ENCODE data around the gene DHRS9.
"Not testable (repeated sequence)": the region's sequence is repeated elsewhere in the genome, so short reads cannot be mapped to it uniquely, and the experiment has no call there.

The DHRS9 gene

GRCh38 chr2:169049142-169049541 lies 20.2 kb upstream of the DHRS9 start:
- no peak overlapping the region for H3K27ac ChIP-seq
- no peaks in the 10 kb centered on the region for H3K27me3 ChIP-seq
- no peaks in the 10 kb centered on the region for H3K9me3 ChIP-seq
- H3K36me3 ChIP-seq: no peaks in the 10 kb centered on the region
- no peak for TF ChIP-seq CTCF (IDR thresholded peaks at IDR 0.05)
- H3K4me1 ChIP-seq (ENCODE audit: control insufficient read depth in 1 of 2, insufficient read depth in 1 of 2, low read depth in 1 of 2, low read length in 1 of 2): peaks cover 6 to 7% of the 10 kb centered on the region in 2 experiments
- H3K4me3 ChIP-seq (ENCODE audit: low read depth in 1 of 2, low read length in 1 of 2): no peak overlapping the region

- peaks cover 6 to 7% of the 10 kb centered on the region in 2 experiments for H3K4me1 ChIP-seq (ENCODE audit: control insufficient read depth in 1 of 2, insufficient read depth in 1 of 2, low read depth in 1 of 2, low read length in 1 of 2)
- no peaks in the 10 kb centered on the region for H3K27me3 ChIP-seq
- no peak for TF ChIP-seq CTCF (IDR thresholded peaks at IDR 0.05)
- H3K27ac ChIP-seq: no peak overlapping the region
- H3K9me3 ChIP-seq: peaks cover 8% of the 10 kb centered on the region
- no peak overlapping the region for H3K4me3 ChIP-seq (ENCODE audit: low read depth in 1 of 2, low read length in 1 of 2)
- no peaks in the 10 kb centered on the region for H3K36me3 ChIP-seq
These were observed 18.7 kb upstream of the DHRS9 start for GRCh38 chr2:169050476-169051240.

- not testable (repeated sequence) for H3K36me3 ChIP-seq; H3K4me3 ChIP-seq (ENCODE audit: low read depth in 1 of 2, low read length in 1 of 2); H3K4me1 ChIP-seq (ENCODE audit: control insufficient read depth in 1 of 2, insufficient read depth in 1 of 2, low read depth in 1 of 2, low read length in 1 of 2); H3K27ac ChIP-seq; H3K27me3 ChIP-seq; H3K9me3 ChIP-seq
These were observed 14.8 kb upstream of the DHRS9 start for GRCh38 chr2:169054575-169054974.

GRCh38 chr2:169064199-169064598 lies 5.2 kb upstream of the DHRS9 start:
- H3K4me3 ChIP-seq (ENCODE audit: low read depth in 1 of 2, low read length in 1 of 2); H3K36me3 ChIP-seq; H3K27ac ChIP-seq; H3K9me3 ChIP-seq; H3K27me3 ChIP-seq: not testable (repeated sequence)
- H3K4me1 ChIP-seq (ENCODE audit: control insufficient read depth in 1 of 2, insufficient read depth in 1 of 2, low read depth in 1 of 2, low read length in 1 of 2): peaks cover 36 to 39% of the 10 kb centered on the region in 2 experiments

GRCh38 chr2:169065422-169065821 lies 3.9 kb upstream of the DHRS9 start:
- no peak for TF ChIP-seq CTCF (IDR thresholded peaks at IDR 0.05)
- H3K9me3 ChIP-seq: no peaks in the 10 kb centered on the region
- H3K4me1 ChIP-seq (ENCODE audit: control insufficient read depth in 1 of 2, insufficient read depth in 1 of 2, low read depth in 1 of 2, low read length in 1 of 2): peaks cover 48 to 51% of the 10 kb centered on the region in 2 experiments
- no peaks in the 10 kb centered on the region for H3K27me3 ChIP-seq
- H3K27ac ChIP-seq: peak overlapping the region; percentile 89
- no peaks in the 10 kb centered on the region for H3K36me3 ChIP-seq
- no peak overlapping the region for H3K4me3 ChIP-seq (ENCODE audit: low read depth in 1 of 2, low read length in 1 of 2)

- Histone ChIP-seq H3K36me3 (no peaks in the 10 kb centered on the region), H3K4me1 (ENCODE audit: control insufficient read depth in 1 of 2, insufficient read depth in 1 of 2, low read depth in 1 of 2, low read length in 1 of 2) (peaks cover 53 to 57% of the 10 kb centered on the region in 2 experiments), H3K9me3 (no peaks in the 10 kb centered on the region), H3K27ac (peak overlapping the region; percentile 89), H3K27me3 (no peaks in the 10 kb centered on the region), H3K4me3 (ENCODE audit: low read depth in 1 of 2, low read length in 1 of 2) (no peak overlapping the region)
- TF ChIP-seq CTCF (IDR thresholded peaks at IDR 0.05): no peak
These were observed 3.4 kb upstream of the DHRS9 start for GRCh38 chr2:169065864-169066517.
